K562 (cell line): ENCODE data around the gene DLX2. TPM values are rescaled to one million over a fixed set of nuclear protein-coding genes. Genes with fewer than 3 reads are reported as not detected.

Experiments
- BHLHE40 ChIP-seq: IDR thresholded peaks from 2 replicates; pipeline ENCODE4 v1.6.1; 2011; ENCODE audit warnings: low read length, improper control_type of control experiment
- KDM5B ChIP-seq: fragments of 200-600 bp; sonication (generic); IDR thresholded peaks from 2 replicates; pipeline ENCODE4 v1.6.1; 2012; ENCODE audit warnings: low read depth, mild to moderate bottlenecking, moderate library complexity, low read length, control low read depth, inconsistent platforms; ENCODE audit not compliant: insufficient replicate concordance
- LEF1 ChIP-seq: fragments of 450-650 bp; IDR thresholded peaks from 2 replicates; pipeline ENCODE4 v1.6.1; 2016; ENCODE audit warnings: mild to moderate bottlenecking
- PHF21A ChIP-seq: fragments of 450-650 bp; IDR thresholded peaks from 2 replicates; pipeline ENCODE4 v1.6.1; 2017; ENCODE audit warnings: low read depth, borderline replicate concordance
- RBM15 ChIP-seq: fragments of 200-400 bp; formaldehyde crosslinking; IDR thresholded peaks from 2 replicates; pipeline ENCODE4 v1.6.1; 2018; ENCODE audit warnings: mild to moderate bottlenecking, low read length, moderate library complexity; ENCODE audit not compliant: insufficient read depth
- RFX1 ChIP-seq: fragments of 450-650 bp; IDR thresholded peaks from 2 replicates; pipeline ENCODE4 v1.6.1; 2016; ENCODE audit warnings: mild to moderate bottlenecking, moderate library complexity
- RNF219 ChIP-seq: fragments of 250-450 bp; sonication (Bioruptor Pico); IDR thresholded peaks from 2 replicates; pipeline ENCODE4 v1.5.0; 2022; ENCODE audit warnings: mild to moderate bottlenecking
- THAP12 ChIP-seq: fragments of 250-450 bp; sonication (Bioruptor Pico); IDR thresholded peaks from 2 replicates; pipeline ENCODE4 v1.9.0; 2021; ENCODE audit warnings: mild to moderate bottlenecking, inconsistent platforms
- ZC3H4 ChIP-seq: sonication (generic); formaldehyde crosslinking; IDR thresholded peaks from 2 replicates; pipeline ENCODE4 v1.9.0; 2021; ENCODE audit warnings: missing genetic modification reagents, borderline replicate concordance
- ZNF518B ChIP-seq: fragments of 250-450 bp; sonication (Bioruptor Pico); IDR thresholded peaks from 2 replicates; pipeline ENCODE4 v1.5.0; 2021; ENCODE audit warnings: mild to moderate bottlenecking, moderate library complexity
- ZNF551 ChIP-seq: fragments of 250-450 bp; sonication (Bioruptor Pico); IDR thresholded peaks from 2 replicates; pipeline ENCODE4 v1.5.0; 2021; ENCODE audit warnings: mild to moderate bottlenecking, moderate library complexity
- ZNF561 ChIP-seq: fragments of 450-650 bp; formaldehyde crosslinking; conservative IDR thresholded peaks from 2 replicates; pipeline ENCODE4 v1.4.0; 2020; ENCODE audit warnings: mild to moderate bottlenecking, moderate library complexity
- ZNF609 ChIP-seq: sonication (generic); formaldehyde crosslinking; IDR thresholded peaks from 2 replicates; pipeline ENCODE4 v1.8.1; 2023; ENCODE audit warnings: missing genetic modification reagents, mild to moderate bottlenecking, borderline replicate concordance
- ZNF76 ChIP-seq: fragments of 250-450 bp; sonication (Bioruptor Pico); IDR thresholded peaks from 2 replicates; pipeline ENCODE4 v1.4.0; 2020; ENCODE audit warnings: mild to moderate bottlenecking, moderate library complexity, borderline replicate concordance
- polyA plus RNA-seq, 8 experiments: library from polyadenylated mRNA; depleted of rRNA in 4 of 8; stranded (reverse) in 5 of 8; unstranded in 3 of 8; fragments of >200 nt; fragmentation: Nextera tagmentation in 2 of 8; fragmentation: Illumina TruSeq in 1 of 8; extraction: Ambion mirVana in 2 of 8; extraction: Trizol in 1 of 8; gene quantifications; 2 replicates each; pipeline versions ENCODE4 v1.2.1 to v1.2.3, GENCODE V29; 2011 to 2014; ENCODE audit warnings: inconsistent platforms in 1 of 8, missing spikeins in 1 of 8
- total RNA-seq, 7 experiments: library from RNA; depleted of rRNA in 6 of 7; stranded (reverse); fragments of >200 nt in 6 of 7; fragmentation: Illumina TruSeq in 2 of 7; extraction: Trizol in 2 of 7; gene quantifications; 2 replicates each; pipeline versions ENCODE4 v1.2.1 to v1.2.3, GENCODE V29; 2011 to 2021; ENCODE audit warnings: low replicate concordance in 1 of 7

DLX2 gene
- total and polyA plus RNA-seq, 9 of the 15 experiments (the other 6 are each of a cell fraction or from before 2014, with no cell fraction given): 0.14 to 4.3 (median 0.86) TPM

GRCh38 chr2:172098650-172099471, 3.8 kb downstream of the DLX2 start (continued):
- TF ChIP-seq ZNF518B (CRISPR knock-in tag) (no peak), RFX1 (no peak), ZNF561 (CRISPR knock-in tag) (no peak), BHLHE40 (peak; percentile 92), LEF1 (no peak), ZNF76 (CRISPR knock-in tag) (no peak), KDM5B (peak; percentile 62), ZNF609 (CRISPR knock-in tag) (no peak), ZNF551 (CRISPR knock-in tag) (no peak), PHF21A (no peak), ZC3H4 (CRISPR knock-in tag) (no peak), THAP12 (CRISPR knock-in tag) (peak; percentile 68), RNF219 (CRISPR knock-in tag) (no peak), RBM15 (no peak)
